Non-pigmented ciliary epithelial cell (primary cell): ENCODE results near the gene SOCS7.
"Not testable (repeated sequence)": the region's sequence is repeated elsewhere in the genome, so short reads cannot be mapped to it uniquely, and the experiment has no call there.

Source experiments
- DNase-seq: peaks from one replicate; pipeline ENCODE4 v3.0.0-alpha.2; 2010; ENCODE audit warnings: low read depth

SOCS7 gene

GRCh38 chr17:38421171-38421841 lies 69.7 kb downstream of the SOCS7 start:
- no peak for DNase-seq

GRCh38 chr17:38421871-38422827 lies 70.5 kb downstream of the SOCS7 start:
- DNase-seq: no peak

- DNase-seq: no peak
Observed at GRCh38 chr17:38424297-38424972, 72.8 kb downstream of the SOCS7 start.

- DNase-seq: no peak
Observed at GRCh38 chr17:38425031-38425430, 73.4 kb downstream of the SOCS7 start.

- DNase-seq: no peak
Observed at GRCh38 chr17:38425744-38426143, 74.1 kb downstream of the SOCS7 start.

- DNase-seq: no peak
Observed at GRCh38 chr17:38426441-38426840, 74.8 kb downstream of the SOCS7 start.

- DNase-seq: no peak
Observed at GRCh38 chr17:38427160-38427949, 75.7 kb downstream of the SOCS7 start.

- DNase-seq: no peak
Observed at GRCh38 chr17:38428112-38428642, 76.5 kb downstream of the SOCS7 start, which contains the start of gene ARHGAP23. TSS of gene ARHGAP23 (plus strand) at chr17:38428464. CDS start at chr17:38428486, 22 bp downstream.

GRCh38 chr17:38428643-38429371 lies 77.2 kb downstream of the SOCS7 start:
- DNase-seq: no peak

GRCh38 chr17:38429476-38430100 lies 77.9 kb downstream of the SOCS7 start:
- DNase-seq: no peak

GRCh38 chr17:38430316-38430715 lies 78.7 kb downstream of the SOCS7 start:
- no peak for DNase-seq

GRCh38 chr17:38430822-38431221 lies 79.2 kb downstream of the SOCS7 start:
- no peak for DNase-seq

GRCh38 chr17:38431346-38432145 lies 79.9 kb downstream of the SOCS7 start:
- no peak for DNase-seq

GRCh38 chr17:38434178-38434665 lies 82.6 kb downstream of the SOCS7 start:
- no peak for DNase-seq

GRCh38 chr17:38435795-38436194 lies 84.2 kb downstream of the SOCS7 start:
- DNase-seq: no peak

- no peak for DNase-seq
Observed at GRCh38 chr17:38436386-38436785, 84.7 kb downstream of the SOCS7 start.

GRCh38 chr17:38437313-38437712 lies 85.7 kb downstream of the SOCS7 start:
- not testable (repeated sequence) for DNase-seq

- DNase-seq: no peak
Observed at GRCh38 chr17:38439436-38439835, 87.8 kb downstream of the SOCS7 start.
